Measurements from ENCODE around the gene RGMA. TPM values are rescaled to one million over a fixed set of nuclear protein-coding genes. Genes with fewer than 3 reads are reported as not detected.
"Not testable (repeated sequence)": the region's sequence is repeated elsewhere in the genome, so short reads cannot be mapped to it uniquely, and the experiment has no call there.

Gene RGMA
- total RNA-seq, 1 donor from 2014 or later, result not detected

DNA sequence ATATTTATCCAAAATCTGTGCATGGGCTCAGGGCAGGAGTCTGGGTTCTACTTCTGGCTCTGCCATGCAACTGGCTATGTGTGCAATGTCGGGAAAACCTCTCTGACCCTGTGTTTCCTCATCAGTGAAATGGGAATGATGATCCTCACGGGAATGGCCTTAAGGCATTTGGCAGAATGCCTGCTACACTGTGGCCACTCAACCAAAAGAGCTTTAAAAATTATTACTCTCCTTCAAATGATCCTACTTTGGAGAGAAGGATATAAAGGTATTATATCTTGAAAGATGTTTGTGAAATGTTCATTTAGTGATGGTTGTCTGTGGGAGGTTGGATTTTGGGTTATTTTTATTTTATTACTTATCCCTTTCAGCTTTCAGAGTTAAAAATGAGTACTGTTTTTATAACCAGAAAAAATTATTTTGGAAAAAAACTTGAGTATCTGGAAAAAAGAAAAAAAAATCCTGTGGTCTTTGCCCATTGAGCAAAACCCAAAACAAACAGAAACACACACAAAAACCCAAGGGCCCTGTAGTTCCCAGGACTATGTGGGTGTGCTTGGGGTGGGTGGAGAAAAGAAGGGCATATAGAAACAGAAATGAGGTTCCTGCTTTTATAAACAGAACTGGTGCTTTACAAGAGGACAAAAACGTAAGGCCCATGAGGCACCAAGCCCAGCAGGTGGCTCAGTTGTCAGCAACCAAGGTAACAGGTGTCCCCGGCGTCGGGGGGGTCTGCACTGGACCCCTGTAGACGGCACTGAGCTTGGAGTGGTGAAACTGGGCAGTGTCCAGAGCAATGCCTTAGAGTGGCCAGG, 22.0 kb downstream of the RGMA start:
- DNase-seq (ENCODE audit: low read depth, low spot score), result no peak

DNA sequence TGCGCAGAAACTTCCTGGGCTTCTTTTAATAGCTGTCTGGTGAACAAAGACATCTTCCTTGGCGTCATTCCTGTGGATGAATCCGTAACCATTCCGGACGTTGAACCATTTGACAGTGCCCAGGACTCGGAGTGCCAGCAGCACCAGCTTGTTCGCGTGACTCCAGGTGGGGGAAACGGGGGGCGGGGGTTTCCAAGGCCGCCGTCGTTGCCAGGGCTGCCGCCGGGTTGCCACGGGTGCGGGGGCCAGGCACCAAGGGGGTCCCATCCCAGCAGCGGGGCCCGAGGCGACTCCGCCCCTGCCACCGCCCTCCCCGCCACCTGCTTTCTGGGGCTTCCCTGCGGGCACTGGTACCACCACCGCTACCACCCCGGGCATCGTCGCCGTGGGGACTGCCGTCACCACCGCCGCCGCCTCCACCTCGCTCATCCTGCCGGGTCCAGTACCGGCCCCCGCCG, 22.8 kb downstream of the RGMA start:
- DNase-seq (ENCODE audit: low read depth, low spot score), result no peak

DNA sequence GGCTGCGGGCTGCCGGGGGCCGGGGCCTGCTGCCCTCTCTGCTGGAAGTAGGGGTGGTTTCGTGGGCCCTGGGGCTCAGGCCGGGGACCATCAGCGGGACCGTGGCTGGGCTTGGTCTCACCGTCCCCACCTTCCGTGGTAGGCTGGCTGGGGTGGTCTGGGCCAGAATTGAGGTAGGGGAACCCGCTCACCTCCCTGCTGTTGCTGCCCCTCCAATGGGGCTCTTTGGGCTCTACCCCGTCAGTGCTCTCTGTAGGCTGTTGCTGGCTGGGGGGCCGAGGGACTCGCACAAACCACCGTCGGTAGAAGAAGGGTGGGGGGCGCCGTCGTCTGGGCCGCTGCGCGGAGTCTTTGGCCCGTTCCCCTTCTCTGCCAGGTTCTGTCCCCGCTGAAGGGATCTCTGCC, 23.4 kb downstream of the RGMA start:
- DNase-seq (ENCODE audit: low read depth, low spot score), result no peak

DNA sequence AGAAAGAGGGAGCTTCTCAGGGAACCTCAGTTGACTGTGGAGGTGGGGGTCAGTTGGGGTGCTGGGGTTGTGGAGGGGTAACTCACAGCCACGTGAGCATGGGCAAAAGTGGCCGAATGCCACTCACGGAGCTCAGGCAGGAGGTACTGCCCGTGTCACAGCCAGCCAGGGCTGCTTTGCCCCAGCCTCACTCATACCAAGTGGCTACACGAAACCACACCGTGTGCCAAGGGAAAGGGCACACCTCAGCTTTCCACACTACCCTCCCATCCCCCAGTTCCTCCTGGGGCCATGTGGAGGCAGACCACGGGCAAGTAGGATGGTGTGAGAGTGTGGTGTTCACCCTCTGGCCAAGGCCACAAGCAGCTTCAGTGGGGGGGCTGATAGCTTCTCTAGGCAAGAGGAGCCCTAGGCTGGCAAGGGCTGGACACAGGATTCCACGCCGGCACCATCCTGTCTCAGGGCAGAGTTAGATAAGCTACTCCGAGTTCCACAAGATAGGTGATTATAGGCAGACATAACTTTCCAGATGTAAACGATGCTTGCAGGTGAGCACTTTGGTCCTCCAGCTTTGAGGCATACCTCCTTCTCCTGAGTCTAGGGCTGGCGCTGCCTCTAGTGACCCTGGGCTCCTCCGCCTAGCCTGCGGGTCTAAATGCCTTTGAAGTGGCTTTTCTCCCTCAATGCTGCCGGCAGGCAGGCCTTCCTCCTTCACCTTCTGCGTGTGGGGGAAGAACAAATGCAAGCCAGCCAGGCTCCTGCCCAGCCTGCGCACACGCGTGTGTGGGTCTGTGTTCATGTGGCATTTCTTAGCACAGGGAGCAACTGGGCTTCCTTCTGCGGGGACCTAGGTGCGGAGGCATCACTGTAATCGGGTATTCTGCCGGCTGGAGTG, 25.0 kb downstream of the RGMA start:
- no peak for DNase-seq (ENCODE audit: low read depth, low spot score)

DNA sequence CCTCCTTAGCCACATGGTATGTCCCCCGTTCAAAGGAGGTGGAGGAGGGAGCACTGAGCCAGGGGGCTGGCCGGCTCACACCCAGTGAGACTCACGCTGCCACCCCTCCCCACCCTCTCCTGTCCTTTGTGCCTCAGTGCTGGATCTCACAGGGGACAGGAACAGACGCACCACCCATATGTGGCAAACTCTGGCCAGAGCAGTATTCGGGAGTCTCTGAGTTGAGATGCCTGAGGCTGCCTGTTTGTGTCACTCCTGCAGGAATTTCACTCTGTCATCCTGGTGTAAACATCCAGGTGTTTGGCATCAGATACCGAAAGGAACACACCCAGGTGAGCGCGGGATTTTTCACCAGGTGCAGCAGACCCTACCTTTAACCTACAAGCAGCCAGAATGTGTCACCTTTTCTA, 25.7 kb downstream of the RGMA start:
- no peak for DNase-seq (ENCODE audit: low read depth, low spot score)

DNA sequence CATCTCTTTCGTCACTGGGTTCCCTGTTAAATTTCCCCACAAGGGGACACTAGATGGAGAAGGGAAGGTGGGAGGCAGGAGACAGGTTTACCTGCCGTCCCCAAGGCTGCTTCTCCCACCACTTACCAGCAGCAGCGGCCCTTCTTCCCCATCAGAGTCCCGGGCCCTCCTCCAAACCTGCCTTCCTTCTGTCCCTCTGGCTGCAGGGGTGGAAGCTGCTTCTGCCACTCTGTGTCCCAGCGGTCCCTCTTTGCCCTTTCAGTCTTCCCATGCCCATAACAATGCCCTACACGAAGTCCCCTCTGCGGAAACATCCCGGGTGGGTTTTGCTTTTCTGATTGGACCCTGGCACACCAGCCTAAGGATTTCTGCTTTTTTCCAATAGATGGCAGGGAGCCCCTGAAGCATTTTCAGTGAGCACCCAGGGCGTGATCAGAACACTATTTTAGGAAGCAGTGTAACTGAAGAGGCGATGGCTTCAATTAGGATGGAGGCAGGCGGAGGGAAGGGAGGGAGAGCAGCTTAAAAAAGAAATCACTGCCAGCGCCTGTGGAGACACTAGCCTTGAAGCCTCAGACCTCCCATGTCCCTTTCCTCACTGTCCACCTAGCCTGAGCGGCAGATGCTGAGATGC, 26.3 kb downstream of the RGMA start:
- not testable (repeated sequence) for DNase-seq (ENCODE audit: low read depth, low spot score)

DNA sequence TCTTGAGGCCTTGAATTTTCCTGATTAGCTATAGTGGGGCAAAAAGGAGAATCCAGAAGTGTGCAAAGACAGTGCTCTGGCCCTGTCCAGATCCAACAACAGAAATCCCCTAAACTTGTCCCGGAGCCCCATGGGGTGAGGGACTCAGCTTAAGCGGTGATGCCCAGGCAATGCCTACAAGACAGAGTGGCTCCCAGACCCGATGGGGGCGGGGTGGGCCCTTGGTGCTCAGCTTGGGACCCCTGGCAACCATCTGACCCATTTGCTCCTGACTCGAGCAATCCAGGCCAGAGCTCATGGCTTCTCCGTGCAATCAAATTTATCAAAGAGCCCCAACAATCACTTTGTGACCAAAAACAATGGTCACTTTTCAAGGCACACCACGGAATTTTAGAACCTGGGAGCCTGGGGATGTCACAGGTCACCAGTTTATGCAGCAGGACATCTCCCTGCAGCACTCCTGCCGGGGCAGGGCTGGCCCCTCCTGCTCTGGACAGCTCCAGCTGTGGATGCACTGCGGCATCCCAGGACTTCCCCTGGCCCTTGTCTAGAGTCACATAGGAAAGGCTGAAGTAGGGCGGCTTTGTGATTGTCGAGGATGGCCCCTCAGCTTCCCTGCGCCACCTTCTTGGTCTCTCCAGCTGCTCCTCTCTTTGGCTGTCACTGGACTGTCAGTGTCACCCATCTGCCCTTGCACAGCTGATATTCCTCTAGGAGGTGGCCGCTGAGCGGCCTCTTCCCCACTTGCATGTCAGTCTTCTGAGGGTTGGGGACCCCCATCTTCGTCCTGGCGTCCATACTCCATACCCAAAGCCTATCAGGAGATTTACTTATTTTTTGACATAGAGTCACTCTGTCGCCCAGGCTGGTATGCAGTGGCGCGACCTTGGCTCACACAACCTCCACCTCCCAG, 28.4 kb downstream of the RGMA start:
- DNase-seq (ENCODE audit: low read depth, low spot score), result no peak

DNA sequence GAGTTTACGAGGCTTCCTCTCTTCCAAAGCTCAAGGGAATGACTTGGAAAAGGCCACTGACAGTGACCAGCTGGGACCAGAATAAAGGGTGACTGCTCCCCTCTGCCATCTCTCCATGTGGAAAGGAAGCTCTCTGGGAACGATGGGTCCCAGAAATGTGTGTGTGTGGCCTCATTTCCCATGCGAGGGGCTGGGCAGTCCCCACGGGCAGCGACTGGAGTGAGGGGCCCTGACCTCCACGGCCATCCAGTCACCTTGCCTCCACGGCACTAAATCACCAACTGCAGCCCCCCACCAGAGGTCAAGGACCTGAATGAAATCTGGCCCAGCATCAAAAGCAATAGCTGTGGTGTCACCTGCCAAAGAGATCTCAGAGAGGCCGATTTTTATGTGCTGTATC, 29.6 kb downstream of the RGMA start:
- DNase-seq (ENCODE audit: low read depth, low spot score), result no peak

DNA sequence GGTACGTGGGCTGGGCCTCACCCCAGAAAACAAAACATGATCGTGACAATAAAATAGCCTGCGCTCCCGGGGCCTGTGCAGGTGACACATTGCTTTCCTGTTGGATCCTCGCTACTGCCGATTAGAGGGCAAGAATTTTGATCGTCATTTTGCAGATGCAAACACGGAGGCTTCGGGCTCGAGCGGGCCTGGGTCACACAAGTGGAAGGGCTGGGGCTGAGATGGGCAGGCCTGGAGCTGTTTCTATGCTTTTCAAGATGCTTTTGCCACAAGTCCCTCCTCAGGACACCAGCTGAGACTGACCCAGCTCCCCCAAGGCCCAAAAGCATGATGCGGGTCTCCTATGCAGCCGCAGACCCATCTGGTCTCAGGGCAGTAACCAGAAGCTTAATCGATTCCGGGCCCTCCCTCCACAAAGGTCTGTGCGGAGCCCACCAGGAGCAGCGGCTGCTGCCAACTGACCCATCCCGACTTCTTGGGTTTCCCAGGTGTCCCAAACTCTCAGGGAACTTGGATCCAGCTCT, 30.0 kb downstream of the RGMA start:
- DNase-seq (ENCODE audit: low read depth, low spot score), result no peak

DNA sequence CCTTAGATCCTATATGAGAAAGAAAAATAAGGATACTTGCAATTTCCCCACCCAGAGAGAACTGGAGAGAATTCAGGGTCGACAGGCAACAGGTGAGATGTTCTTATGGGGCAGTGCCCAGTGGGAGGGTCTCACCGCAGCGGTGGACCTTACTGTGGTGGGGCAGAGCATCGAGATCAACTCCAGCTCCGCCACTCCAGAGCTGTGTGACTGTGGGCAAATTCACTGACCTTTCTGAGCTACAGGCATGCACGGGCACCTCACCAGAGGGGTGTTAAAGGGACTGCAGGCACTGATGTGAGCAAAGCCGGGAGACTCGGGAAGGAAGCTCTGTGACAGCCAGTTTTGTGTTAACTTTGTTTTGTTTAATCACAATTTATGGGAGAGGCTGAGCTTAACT, 30.9 kb downstream of the RGMA start:
- no peak for DNase-seq (ENCODE audit: low read depth, low spot score)

DNA sequence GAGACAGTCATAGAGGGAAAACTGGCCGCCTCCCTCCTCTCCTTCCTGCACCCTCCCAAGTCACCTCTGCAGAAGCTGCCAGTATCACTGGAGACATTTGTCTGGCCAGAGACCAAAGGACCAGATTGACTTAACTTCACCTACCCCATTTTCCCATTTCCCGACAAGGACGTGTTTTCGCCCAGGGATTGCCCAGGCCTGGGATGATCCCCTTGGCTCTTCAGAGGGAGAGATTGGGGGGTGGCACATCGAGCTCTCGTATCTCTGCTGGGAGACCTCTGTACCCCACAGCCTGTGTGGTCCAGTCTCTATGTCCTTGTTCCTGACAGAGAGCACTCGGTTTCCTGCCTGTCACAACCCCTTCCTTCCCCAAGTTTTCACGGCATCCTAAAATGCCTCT, 31.4 kb downstream of the RGMA start:
- DNase-seq (ENCODE audit: low read depth, low spot score), result no peak

DNA sequence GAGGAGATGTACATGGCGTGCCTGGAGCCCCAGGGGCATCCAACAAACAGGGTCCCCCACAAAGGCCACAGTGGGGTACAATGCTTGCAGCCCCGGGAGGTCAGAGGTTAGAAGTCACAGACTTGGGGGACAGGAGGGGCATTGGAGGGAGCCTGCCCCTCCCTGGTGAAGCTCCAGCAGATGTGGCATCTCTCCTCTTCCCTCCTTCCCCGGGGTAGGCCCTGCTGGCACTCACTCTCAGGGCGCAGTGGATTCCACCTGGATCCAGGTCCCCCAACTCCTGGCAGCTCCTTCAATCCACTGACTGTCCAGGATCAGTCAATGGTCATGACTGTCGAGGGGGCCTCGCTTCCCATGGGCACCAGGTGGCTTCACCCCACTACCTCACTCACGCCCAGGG, 32.2 kb downstream of the RGMA start:
- no peak for DNase-seq (ENCODE audit: low read depth, low spot score)

DNA sequence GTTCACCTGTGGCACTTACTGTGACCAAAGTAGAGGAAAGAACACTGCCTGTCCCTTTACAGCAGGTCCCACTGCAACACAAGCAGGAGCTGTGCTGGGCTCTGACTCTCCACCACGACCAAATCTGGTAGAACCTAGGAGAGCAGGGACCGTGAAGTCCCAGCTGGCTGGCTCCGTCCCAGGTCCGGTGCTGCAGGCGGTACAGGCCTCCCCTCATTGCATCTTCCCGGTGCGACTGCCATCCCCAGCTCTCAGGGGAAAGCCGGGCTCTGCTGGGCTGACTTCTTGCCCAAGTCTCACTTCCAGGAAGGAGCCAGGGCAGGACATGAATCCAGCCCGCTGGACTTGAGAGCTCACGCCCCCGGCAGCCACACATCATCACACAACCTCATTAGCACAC, 33.8 kb downstream of the RGMA start:
- DNase-seq (ENCODE audit: low read depth, low spot score), result no peak

DNA sequence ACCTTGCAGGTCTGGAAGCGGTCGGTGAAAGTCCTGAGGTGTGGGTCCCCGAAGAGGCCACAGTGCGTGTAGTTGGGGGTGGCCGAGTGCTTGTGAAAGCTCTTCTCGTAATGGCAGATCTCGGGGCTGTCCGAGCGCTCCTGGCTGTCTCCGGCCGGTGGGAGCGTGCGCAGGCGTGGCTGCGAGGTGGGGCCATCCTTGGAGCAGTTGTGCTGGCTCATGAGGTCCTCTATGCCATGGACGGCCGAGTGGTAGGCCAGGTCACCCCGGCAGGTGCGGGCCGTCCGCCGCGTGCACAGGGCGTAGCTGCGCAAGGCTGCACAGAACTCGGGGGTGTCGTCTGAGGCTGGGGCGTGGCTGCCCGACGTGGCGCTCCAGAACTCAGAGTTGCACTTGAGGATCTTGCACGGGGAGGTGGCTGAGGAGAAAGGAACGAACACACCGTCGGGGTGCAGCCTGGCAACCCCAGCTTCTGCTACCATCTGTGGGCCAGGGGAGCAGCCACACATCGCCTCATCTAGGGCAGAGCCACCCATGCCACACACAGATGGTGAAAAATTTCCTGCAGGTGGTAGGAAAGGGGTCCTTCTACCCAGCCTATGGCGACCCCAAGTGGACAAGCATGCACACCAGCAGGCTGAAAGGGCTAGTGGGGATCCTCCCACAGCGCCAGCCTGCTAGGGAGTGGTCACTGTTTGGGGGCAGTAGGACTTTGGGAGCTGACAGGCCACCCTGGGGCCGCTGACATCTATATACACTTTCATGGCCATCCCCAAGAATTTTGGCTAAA, 36.7 kb downstream of the RGMA start:
- no peak for DNase-seq (ENCODE audit: low read depth, low spot score)

DNA sequence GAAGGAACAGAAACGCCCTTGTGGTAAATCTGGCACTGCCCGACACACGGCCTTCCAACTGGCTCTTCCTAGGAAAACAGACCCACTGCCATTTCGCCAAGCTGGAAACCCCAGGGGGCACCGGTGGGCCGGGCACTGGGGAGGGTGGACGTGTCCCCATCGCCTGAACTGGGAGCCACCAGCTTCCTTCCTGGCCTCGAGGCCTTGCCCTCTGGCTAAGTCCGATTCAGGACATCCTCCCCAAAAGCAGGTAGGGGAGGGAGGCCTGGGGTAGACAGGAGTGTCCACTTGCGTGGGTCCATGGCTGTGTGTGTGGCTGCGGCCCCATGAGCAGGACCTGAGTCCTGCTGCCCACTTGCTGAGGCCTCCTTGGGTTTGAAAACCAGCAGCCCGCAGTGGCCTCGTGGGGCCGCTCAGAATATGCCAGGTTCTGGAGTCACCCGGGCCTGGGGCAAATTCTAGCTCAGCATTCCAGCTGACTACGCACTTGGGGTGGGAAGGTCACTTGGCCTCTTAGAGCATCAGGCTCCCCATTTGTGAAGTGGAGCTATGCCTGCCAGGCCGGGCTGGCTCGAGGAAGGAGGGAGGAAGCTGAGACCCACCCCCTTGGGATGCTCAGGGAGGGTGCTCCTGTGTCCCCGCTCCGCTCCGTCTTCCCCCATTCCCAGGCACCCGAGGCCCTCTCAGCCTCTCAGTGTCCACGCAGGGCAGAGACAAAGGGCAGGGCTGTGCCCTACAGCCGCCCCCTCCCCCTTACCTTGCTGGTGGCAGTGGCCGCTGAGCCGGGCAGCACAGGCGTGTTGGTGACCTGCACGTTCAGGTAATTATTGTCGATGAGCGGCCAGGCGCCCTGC, 37.5 kb downstream of the RGMA start:
- no peak for DNase-seq (ENCODE audit: low read depth, low spot score)

DNA sequence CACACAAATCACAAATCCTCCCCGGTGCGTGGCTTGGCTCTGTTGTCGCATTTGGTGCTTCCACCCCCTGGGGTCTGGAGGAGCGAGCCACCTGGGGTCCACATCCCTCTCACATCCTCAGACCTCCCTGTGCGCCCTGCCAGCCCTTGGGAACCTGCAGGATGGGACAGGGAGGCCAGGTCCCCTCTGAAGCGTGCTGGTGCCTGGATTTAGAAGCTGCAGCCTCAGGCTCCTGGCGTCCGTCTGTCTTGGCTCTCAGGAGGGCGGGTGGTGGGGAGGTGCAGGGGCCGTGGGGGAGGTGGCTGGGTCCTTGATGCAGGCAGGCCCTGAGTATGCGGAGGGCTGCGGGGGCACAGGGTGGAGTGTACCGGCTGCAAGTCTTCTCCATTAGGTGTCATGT, 38.4 kb downstream of the RGMA start:
- DNase-seq (ENCODE audit: low read depth, low spot score), result no peak

DNA sequence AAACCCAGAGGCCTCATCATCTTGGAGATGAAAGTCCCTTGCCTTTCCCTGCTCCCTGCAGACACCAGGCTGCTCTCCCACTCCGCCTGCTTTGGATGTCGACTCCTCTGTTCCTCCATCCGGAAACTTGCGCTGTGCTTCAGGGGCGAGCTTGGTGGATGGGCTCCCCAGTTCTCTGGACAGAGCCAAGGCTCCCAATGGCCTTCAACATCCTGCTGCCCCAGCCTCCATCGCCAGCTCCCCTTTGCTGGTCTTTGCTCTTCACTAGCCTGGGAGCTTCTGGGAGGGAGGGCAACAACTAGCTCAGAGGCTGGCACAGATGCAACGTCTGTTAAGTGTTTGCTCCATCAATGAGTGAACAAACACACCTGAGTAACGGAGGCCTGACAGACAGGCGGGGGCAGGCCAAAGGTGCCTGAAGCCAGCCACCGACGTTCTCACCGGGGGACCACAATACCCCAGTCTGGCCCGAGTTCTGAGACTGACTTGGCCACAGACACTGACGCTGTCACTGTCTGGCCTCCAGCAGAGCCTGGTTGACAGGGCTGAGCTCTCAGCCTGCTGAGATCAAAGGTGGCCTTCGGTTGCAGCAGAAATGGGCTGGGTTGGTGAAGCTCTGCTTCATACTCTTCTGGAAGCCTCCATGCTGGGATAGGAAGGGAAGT, 39.0 kb downstream of the RGMA start:
- no peak for DNase-seq (ENCODE audit: low read depth, low spot score)

DNA sequence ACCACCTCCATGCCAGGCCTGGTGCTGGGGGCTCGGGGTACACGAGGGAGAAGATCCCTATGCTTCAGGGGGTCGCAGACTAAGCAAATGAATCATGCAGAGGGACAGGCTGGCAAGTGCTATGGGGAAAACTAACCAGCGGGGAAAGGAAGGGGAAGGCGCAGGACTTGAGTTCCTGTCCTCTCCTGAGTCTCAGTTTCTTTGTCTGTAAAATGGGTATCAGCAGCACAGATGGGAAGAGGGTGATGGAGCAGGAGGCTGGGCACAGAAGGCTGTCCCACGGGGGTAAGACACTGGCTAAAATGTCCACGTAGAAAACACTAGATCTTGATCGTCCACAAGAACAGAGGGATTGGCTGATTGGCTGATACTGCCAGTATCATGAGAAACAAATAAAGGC, 39.8 kb downstream of the RGMA start:
- DNase-seq (ENCODE audit: low read depth, low spot score), result no peak
